ENCODE data around the gene STK25.
"Not testable (repeated sequence)": the region's sequence is repeated elsewhere in the genome, so short reads cannot be mapped to it uniquely, and the experiment has no call there.

Gene STK25

DNA sequence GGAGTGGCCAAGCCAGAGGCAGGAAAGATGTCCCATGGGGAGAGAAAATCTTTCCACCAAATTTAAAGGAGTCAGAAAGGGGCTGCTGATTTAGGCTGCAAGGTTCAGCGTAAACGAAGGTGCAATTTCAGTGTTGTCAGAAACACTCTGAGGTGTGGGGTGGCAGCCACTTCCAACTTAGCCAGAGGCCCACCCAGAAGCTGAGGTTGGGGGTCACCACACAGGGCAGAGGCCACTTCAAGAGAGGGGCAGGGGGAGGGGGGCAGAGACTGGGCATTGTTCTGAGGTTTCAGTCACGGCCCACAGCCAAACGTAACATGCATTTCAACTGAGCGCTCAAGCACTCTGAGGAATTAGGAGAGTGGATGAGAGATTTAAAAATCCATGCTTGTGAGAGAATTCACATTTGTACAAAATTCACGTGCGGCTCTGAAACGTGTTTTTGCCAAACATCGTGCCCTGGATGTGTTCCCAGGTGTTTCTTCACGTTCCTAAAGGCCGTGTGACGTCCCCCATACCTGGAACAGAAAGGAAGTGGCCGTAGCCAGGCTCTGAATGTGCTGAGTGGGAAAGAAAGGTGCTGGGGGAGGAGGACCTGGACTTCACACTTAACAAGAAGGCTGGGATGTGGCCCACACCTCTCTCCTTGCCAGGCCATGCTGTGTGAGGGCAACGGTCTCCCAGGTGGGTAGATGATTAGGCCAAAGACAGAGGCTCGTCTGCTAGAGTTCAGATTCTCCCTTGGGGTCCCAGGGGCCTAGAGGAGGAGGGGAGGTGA lies 30.6 kb upstream of the STK25 start:
- FAIRE-seq (no peak), DNase-seq (ENCODE audit: insufficient read length) (no peak)
- no peak for TF ChIP-seq POLR2AphosphoS5 (IDR thresholded peaks at IDR 0.05; ENCODE audit: low read depth, low read length)

DNA sequence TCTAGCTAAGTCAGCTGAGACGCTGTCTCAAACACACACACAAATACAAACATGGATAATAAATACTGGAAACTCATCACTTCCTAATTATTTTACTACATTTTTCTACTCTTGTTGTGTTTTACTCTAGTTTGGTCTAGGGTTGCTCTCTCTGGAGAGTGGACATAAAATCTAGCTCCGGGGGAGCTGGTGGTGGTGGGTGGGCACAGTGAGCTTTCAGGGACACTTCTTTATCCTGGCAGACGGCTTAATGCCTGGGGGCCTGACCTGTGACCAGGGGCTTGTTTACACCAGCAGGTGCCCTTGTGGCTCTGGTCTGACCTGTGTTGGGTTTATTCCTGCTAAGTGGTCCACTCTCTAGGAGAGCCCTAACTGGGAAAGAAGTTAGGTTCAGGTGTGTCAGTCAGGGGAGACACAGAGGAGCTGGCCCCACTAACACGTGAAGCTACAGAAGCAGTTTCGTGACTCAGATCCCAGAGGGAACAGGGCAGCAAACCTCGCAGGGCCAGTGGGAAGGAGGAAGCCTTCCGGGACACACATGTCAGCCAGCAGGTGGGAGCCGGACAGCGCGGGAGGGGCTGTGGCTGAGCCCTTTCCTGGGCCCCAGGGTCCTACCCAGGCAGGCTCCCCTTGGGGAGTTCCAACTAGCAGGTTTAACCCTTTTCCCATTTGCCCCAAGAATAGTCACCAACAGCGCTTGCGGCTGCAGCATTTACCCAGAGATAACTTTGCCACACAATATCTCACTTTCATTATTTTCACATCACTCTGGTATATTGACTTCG lies 27.7 kb upstream of the STK25 start:
- FAIRE-seq (no peak), DNase-seq (ENCODE audit: insufficient read length) (no peak)

DNA sequence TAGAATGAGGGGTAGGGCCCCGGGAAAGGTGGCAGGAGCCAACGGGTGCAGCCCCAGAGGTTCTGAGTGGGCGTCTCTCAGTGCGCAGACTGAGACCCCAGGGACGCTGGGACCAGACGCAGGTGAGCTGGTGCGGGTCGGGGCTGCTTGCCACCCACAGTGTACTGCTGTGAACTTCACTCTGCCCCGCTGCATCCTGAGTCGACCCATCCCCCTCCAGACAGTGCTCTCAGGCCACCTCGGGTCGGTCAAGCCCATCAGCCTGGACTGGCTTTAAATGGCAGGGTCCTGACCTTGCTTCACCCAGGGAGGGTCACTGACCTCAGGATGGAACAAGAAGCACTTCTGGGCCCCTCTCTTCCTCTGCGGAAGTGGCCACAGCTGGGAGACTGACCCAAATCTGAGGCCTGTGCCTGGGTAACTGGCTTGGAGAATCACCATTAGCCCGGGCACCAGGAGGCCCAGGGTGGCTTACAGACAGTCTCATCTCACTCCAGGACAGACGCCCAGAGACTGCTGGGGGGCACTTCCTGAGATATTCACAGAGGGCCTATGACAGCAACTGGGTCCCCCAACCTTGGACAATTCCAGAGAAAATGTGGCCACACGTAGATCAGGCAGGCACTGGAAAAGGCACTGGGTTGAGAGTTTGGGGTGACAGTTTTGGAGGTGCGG lies 26.5 kb upstream of the STK25 start:
- no peak for DNase-seq (ENCODE audit: insufficient read length)
- TF ChIP-seq POLR2AphosphoS5 (IDR thresholded peaks at IDR 0.05; ENCODE audit: low read depth, low read length) (no peak), TAF1 (IDR thresholded peaks at IDR 0.05; ENCODE audit: borderline replicate concordance, low read depth, low read length) (no peak), POLR2A (IDR thresholded peaks at IDR 0.05; ENCODE audit: low read depth, low read length) (no peak)
- FAIRE-seq: no peak

More for the DNA sequence above, 27.7 kb upstream of the STK25 start:
- TF ChIP-seq POLR2A (IDR thresholded peaks at IDR 0.05; ENCODE audit: low read depth, low read length): no peak
- no peak for TF ChIP-seq TAF1 (IDR thresholded peaks at IDR 0.05; ENCODE audit: borderline replicate concordance, low read depth, low read length)
- no peak for TF ChIP-seq POLR2AphosphoS5 (IDR thresholded peaks at IDR 0.05; ENCODE audit: low read depth, low read length)

DNA sequence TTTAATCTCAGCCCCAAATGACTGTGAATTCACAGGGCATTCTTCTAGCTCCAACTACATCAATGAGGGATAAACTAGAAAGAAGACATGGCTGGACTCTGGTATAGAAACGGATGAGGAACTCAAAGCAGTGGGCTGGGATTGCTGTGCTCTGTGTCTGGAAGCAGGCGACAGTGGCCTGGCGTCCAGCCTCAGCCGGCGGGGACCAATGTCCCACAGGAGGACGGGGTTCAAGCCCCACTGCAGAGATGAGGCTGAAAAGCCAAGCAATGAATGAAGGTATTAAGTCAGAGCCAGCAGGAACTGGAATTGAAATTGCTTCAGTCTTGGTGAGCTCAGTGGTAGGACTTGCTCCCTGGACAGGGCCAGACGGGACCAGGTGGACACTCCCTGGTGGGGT lies 25.9 kb upstream of the STK25 start:
- DNase-seq (ENCODE audit: insufficient read length) (no peak), FAIRE-seq (no peak)
- TF ChIP-seq POLR2A (IDR thresholded peaks at IDR 0.05; ENCODE audit: low read depth, low read length) (no peak), POLR2AphosphoS5 (IDR thresholded peaks at IDR 0.05; ENCODE audit: low read depth, low read length) (no peak), TAF1 (IDR thresholded peaks at IDR 0.05; ENCODE audit: borderline replicate concordance, low read depth, low read length) (no peak)

DNA sequence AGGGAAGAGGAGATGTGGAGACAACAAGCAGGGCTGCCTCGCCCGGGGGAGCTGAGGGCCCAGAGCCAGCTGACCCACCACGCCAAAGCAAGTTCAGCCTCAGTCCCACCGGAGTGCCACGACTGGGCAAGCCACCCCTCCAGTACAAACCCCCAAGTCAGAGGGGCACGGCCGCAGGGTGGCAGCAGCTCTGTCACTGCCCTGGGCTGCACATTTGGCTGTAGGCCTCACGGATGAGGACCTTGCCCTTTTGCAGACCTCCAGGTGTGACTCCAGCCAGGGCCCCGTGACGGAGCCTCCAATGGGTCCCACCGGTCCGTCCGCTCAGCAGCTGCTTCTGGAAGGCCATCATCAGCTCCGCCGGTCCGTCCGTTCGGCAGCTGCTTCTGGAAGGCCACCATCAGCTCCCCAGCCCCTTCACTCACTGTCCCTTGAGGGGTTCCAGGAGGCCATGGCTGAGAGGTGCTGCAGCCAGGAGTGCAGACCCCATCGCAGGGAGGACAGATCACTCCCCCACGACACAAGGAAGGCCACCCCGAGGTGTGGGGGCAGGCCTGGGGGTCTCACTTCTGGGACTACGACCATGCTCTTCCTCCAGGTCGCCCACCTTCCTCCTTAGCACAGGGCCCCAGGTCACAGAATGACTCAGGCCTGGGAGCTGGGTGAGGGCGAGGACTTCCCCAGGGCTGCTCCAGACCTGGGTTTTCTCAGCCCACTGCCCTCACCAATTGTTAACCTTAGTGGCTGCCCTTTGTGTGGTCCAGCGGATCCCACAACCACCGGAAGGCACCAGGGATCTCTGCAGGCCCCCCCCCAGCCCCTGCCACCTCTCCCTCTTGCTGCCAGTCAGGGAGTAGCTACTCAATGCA lies 24.6 kb upstream of the STK25 start:
- no peak for FAIRE-seq
- TF ChIP-seq POLR2A (IDR thresholded peaks at IDR 0.05; ENCODE audit: low read depth, low read length) (no peak), TAF1 (IDR thresholded peaks at IDR 0.05; ENCODE audit: borderline replicate concordance, low read depth, low read length) (no peak), POLR2AphosphoS5 (IDR thresholded peaks at IDR 0.05; ENCODE audit: low read depth, low read length) (no peak)

DNA sequence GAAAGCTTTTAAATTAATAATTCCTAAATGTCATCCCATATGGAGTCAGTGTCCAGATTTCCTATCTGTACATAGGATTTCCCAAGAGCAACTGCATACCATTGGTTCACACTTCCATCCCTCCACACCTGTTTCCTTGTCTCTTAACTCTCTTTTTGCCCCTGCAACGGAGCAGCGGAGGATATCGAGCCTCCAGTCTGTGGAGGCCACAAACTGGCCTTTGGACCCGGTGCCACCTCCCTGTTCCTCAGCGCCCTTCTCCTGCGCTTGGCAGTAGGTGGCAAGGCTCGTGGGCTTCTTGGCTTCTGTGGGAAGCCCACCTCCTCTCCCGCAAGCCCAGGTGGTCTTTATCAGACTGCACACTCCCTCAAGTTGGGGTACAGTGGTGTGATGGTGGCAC lies 23.8 kb upstream of the STK25 start:
- DNase-seq (ENCODE audit: insufficient read length) (no peak), FAIRE-seq (no peak)
- no peak for TF ChIP-seq POLR2A (IDR thresholded peaks at IDR 0.05; ENCODE audit: low read depth, low read length)
- no peak for TF ChIP-seq TAF1 (IDR thresholded peaks at IDR 0.05; ENCODE audit: borderline replicate concordance, low read depth, low read length)
- TF ChIP-seq POLR2AphosphoS5 (IDR thresholded peaks at IDR 0.05; ENCODE audit: low read depth, low read length): no peak

More for the DNA sequence above, 24.6 kb upstream of the STK25 start:
- DNase-seq (ENCODE audit: insufficient read length): no peak

DNA sequence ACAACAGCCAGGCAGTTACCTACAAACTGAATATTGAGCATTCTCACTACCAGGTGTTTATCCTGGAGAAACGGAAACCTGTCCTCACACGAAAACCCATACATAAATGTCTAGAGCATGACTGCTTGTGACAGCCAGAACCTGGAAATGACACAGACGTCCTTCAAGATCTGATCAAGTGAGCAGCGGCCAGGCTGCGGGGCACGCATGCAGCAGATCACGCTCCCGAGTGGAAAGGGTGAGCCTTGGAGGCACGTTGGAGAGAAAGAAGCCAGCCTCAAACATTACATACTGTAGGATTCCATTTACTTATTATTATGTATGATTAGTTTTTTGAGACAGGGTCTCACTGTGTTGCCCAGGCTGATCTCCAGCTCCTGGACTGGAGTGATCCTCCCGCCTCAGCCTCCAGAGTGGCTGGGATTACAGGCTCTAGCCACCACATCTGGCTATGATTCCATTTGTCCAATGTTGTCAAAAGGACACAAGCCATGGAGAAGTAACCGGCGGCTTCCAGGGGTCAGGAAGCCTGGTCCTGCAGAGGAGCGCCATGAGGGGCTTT lies 22.9 kb upstream of the STK25 start:
- no peak for TF ChIP-seq TAF1 (IDR thresholded peaks at IDR 0.05; ENCODE audit: borderline replicate concordance, low read depth, low read length)
- no peak for TF ChIP-seq POLR2AphosphoS5 (IDR thresholded peaks at IDR 0.05; ENCODE audit: low read depth, low read length)
- TF ChIP-seq POLR2A (IDR thresholded peaks at IDR 0.05; ENCODE audit: low read depth, low read length): no peak
- FAIRE-seq (no peak), DNase-seq (ENCODE audit: insufficient read length) (no peak)

DNA sequence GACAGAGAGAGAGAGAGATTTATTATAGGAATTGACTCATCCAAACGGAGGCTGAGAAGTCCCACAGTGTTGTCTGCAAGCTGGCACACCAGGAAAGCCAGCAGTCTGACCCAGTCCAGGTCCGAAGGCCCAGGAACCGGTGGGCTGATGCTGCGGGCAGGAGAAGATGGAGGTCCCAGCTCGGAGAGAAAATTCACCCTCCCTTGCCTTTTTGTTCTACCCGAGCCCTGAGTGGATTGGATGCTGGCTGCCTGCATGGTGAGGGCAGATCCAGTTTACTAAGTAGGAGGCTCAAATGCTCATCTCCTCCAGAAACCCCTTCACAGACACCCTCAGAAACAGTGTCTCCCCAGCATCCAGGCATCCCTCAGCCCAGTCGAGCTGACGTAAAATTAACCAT lies 22.2 kb upstream of the STK25 start:
- no peak for FAIRE-seq
- TF ChIP-seq TAF1 (IDR thresholded peaks at IDR 0.05; ENCODE audit: borderline replicate concordance, low read depth, low read length) (no peak), POLR2A (IDR thresholded peaks at IDR 0.05; ENCODE audit: low read depth, low read length) (no peak), POLR2AphosphoS5 (IDR thresholded peaks at IDR 0.05; ENCODE audit: low read depth, low read length) (no peak)
- no peak for DNase-seq (ENCODE audit: insufficient read length)

DNA sequence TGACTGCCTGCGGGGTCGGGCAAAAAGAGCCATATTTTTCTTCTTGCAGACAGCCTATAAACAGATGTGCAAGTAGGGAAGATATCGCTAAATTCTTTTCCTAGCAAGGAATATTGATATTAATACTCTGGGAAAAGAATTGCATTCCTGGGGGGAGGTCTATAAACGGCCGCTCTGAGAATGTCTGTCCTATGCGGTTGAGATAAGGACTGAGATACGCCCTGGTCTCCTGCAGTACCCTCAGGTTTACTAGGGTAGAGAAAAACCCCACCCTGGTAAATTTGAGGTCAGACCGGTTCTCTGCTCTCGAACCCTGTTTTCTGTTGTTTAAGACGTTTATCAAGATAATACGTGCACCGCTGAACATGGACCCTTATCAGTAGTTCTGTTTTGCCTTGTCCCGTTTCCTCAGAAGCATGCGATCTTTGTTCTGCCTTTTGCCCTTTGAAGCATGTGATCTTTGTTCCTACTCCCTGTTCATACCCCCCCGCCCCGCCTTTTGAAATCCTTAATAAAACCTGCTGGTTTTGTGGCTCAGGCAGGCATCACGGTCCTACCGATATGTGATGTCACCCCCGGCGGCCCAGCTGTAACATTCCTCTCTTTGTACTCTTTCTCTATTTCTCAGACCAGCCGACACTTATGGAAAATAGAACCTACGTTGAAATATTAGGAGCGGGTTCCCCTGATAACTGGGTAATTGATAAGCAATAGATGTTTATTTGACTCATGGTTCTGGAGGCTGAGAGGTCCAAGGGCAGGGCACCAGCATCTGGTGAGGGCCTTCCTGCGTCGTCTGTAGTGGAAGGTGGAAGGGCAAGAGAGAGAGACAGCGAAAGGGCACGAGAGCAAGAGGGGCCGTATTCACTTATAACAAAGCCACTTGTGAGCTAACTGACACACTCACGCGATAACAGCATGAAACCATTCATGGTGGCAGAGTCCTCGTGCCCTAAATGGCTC lies 17.7 kb upstream of the STK25 start:
- DNase-seq (ENCODE audit: insufficient read length): not testable (repeated sequence)

DNA sequence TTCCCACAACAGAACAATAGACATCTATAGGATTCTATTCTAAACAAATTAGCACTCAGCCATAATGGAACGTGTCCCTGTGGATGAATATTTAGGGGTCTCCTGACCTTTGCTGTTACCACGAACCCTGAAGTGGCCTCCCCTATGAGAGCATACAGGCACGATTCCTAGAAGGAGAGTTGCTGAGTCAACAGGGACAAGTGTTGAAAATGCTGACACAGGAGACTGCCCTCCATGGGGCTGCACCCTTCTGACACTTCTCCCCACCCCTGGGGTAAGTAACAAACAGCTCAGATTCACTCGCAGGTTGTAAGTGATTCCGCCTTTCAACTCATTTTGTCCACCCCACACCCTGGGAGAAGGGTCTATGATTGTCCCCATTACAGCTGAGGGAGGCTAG lies 14.1 kb upstream of the STK25 start:
- no peak for DNase-seq (ENCODE audit: insufficient read length)
- no peak for FAIRE-seq
- TF ChIP-seq POLR2A (IDR thresholded peaks at IDR 0.05; ENCODE audit: low read depth, low read length) (no peak), POLR2AphosphoS5 (IDR thresholded peaks at IDR 0.05; ENCODE audit: low read depth, low read length) (no peak), TAF1 (IDR thresholded peaks at IDR 0.05; ENCODE audit: borderline replicate concordance, low read depth, low read length) (no peak)

More for the DNA sequence above, 17.7 kb upstream of the STK25 start:
- FAIRE-seq: not testable (repeated sequence)
